ENCODE data around the gene AADACL4. TPM values are rescaled to one million over a fixed set of nuclear protein-coding genes. Genes with fewer than 3 reads are reported as not detected.

AADACL4 gene
- total and polyA plus RNA-seq, 2 experiments from 2014 or later, result not detected

DNA sequence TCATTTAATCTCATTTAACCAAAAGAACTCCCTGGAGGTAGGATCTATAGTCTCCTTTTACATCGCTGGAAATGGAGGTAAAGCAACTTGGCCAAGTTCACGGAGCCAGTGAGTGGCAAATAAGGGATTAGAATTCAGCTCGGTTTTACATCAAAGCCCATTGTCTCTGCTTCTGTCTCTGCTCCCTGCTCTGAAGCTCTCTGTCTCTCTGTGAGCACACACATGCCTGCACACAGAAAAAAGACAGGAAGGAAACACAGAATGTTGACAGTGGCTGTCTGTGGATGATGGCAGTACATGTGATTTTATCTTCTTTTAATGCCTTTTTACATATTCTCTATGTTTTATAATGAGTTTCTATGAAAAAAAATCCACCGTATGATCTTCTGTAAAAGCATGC is 17.0 kb upstream of the AADACL4 start:
- H3K4me3 ChIP-seq, result no peak overlapping the region
- TF ChIP-seq, protein P1, sequence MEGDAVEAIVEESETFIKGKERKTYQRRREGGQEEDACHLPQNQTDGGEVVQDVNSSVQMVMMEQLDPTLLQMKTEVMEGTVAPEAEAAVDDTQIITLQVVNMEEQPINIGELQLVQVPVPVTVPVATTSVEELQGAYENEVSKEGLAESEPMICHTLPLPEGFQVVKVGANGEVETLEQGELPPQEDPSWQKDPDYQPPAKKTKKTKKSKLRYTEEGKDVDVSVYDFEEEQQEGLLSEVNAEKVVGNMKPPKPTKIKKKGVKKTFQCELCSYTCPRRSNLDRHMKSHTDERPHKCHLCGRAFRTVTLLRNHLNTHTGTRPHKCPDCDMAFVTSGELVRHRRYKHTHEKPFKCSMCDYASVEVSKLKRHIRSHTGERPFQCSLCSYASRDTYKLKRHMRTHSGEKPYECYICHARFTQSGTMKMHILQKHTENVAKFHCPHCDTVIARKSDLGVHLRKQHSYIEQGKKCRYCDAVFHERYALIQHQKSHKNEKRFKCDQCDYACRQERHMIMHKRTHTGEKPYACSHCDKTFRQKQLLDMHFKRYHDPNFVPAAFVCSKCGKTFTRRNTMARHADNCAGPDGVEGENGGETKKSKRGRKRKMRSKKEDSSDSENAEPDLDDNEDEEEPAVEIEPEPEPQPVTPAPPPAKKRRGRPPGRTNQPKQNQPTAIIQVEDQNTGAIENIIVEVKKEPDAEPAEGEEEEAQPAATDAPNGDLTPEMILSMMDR (IDR thresholded peaks at IDR 0.05; ENCODE audit: low read depth, low read length), result no peak

DNA sequence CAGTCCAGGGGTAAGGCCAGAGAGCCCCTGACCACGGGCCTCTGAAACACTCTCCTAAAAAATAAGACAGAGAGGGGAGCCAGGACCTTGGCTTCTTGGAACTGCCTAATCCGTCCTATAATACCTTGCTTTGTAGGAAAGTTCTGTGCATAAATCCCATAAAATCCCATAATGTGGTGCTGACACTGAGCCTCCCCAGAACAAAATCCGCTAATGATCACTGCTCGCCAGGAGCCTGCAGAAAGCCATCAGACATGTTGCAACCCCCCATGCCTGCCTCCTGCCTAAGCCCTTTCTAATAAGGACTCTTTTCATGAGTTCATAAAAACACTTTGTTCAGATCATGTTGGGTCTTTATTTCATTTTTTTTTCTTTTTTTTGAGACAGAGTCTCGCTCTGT is 16.6 kb upstream of the AADACL4 start:
- no peaks in the 10 kb centered on the region for H3K36me3 ChIP-seq
- DNase-seq (ENCODE audit: low read depth in 1 of 2, low spot score in 1 of 2), result no peak
- H3K9me3 ChIP-seq (ENCODE audit: low read depth), result no peaks in the 10 kb centered on the region
- H3K4me3 ChIP-seq, result no peak overlapping the region
- TF ChIP-seq, protein P1 (IDR thresholded peaks at IDR 0.05; ENCODE audit: low read depth, low read length), result no peak
- H3K27me3 ChIP-seq, result no peaks in the 10 kb centered on the region
- no peaks in the 10 kb centered on the region for H3K4me1 ChIP-seq (ENCODE audit: low read depth)
- H3K27ac ChIP-seq, result no peak overlapping the region

More for the DNA sequence above, 17.0 kb upstream of the AADACL4 start:
- DNase-seq (ENCODE audit: low read depth in 1 of 2, low spot score in 1 of 2), result no peak
- H3K27me3 ChIP-seq, result no peaks in the 10 kb centered on the region
- H3K27ac ChIP-seq, result no peak overlapping the region
- no peaks in the 10 kb centered on the region for H3K36me3 ChIP-seq
- H3K9me3 ChIP-seq (ENCODE audit: low read depth), result no peaks in the 10 kb centered on the region
- no peaks in the 10 kb centered on the region for H3K4me1 ChIP-seq (ENCODE audit: low read depth)

DNA sequence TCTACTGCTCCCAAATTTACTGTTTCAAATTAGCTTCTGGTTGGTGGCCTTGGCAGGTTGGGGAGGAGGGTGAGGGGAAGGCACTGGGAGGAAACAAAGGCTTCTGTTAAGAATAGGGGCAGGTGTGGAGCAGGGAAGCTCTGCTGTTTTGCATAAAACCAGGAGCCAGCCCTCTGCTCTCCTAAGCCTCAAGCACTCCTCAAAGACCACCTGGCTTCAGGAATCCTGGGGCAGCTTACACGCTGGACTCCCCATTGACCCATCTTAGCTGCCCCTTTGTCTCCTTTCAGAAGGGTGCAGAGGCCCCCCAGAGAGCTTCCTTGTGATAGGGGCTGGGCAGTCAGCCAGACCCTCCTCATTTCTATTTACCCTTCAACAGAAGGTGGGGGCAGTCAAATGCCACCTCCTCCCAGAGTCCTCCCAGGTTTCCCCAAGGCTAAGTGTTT is 14.4 kb upstream of the AADACL4 start:
- H3K27me3 ChIP-seq, result no peaks in the 10 kb centered on the region
- no peak overlapping the region for H3K4me3 ChIP-seq
- no peak for DNase-seq (ENCODE audit: low read depth in 1 of 2, low spot score in 1 of 2)
- no peaks in the 10 kb centered on the region for H3K36me3 ChIP-seq
- H3K27ac ChIP-seq, result no peak overlapping the region
- no peaks in the 10 kb centered on the region for H3K4me1 ChIP-seq (ENCODE audit: low read depth)
- no peaks in the 10 kb centered on the region for H3K9me3 ChIP-seq (ENCODE audit: low read depth)
- TF ChIP-seq, protein P1 (IDR thresholded peaks at IDR 0.05; ENCODE audit: low read depth, low read length), result no peak

DNA sequence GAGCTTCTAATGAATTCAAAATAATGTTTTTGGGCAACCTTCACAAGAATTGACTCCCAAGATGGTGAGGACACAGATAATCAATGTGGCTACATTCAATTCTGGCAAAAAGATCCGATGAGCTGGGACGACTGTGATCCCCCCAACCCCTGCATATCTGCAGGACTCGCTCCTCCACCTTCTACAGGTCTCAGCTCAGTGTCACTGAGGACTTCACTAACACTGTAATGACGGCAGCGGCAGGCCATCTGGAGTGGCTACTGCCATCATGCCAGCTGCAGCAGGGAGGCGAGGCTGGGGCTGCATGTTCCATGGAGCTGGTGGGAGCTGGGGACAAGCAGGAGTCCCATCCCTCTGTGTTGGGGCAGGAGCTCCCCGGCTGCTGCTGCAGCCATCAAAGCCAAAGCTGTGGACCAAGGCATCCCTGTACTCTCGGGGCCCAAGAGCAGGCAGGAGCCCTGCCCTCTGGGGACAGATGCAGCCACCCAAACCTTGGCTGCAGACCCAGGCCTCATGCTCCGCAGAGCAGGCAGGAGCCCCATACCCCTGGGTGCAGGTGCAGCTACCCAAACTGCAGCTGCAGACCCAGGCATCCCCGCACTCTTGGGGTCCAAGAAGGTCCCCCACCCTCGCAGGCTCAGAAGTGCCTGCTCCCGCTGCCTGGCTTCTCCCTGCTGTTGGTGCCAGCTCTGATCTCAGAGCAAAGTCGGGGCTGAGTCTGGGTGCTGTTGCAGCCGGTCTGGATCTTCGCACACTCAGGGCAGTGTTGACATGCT is 13.7 kb upstream of the AADACL4 start:
- Histone ChIP-seq H3K27ac (no peak overlapping the region), H3K9me3 (ENCODE audit: low read depth) (no peaks in the 10 kb centered on the region), H3K4me1 (ENCODE audit: low read depth) (no peaks in the 10 kb centered on the region), H3K4me3 (no peak overlapping the region), H3K27me3 (no peaks in the 10 kb centered on the region), H3K36me3 (no peaks in the 10 kb centered on the region)
- TF ChIP-seq, protein P1 (IDR thresholded peaks at IDR 0.05; ENCODE audit: low read depth, low read length), result no peak
- DNase-seq (ENCODE audit: low read depth in 1 of 2, low spot score in 1 of 2), result no peak

DNA sequence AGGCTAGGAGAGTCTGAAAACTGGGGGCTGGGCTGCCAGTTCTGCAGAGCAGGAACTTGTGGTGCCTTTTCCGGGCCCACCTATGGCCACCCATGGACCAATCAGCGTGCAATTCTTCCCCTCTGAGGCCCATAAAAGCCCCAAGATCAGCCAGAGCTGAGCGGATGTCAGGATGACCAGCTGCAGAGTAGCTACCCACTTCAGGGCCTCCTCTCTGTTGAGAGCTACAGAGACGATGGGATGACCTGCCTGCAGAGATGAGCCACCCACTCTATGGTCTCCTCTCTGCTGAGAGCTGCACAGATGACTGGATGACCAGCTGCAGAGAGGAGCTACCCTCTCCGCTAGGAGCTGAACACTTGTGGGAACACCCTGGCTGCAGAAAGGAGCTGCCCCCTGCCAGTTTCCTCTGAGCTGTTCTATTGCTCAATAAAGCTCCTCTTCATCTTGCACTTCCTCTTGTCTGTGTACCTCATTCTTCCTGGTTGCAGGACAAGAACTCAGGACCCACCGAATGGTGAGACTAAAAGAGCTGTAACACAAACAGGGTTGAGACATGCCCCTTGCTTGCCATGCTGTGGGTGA is 12.8 kb upstream of the AADACL4 start:
- Histone ChIP-seq H3K4me3 (no peak overlapping the region), H3K9me3 (ENCODE audit: low read depth) (no peaks in the 10 kb centered on the region), H3K27ac (no peak overlapping the region), H3K27me3 (no peaks in the 10 kb centered on the region), H3K36me3 (no peaks in the 10 kb centered on the region), H3K4me1 (ENCODE audit: low read depth) (no peaks in the 10 kb centered on the region)
- DNase-seq (ENCODE audit: low read depth in 1 of 2, low spot score in 1 of 2), result no peak
- TF ChIP-seq, protein P1 (IDR thresholded peaks at IDR 0.05; ENCODE audit: low read depth, low read length), result no peak

Data from cardiac muscle cell (in vitro differentiated cells and primary cell).